Measurements from ENCODE around the gene ASB4.

ASB4 gene, protein sequence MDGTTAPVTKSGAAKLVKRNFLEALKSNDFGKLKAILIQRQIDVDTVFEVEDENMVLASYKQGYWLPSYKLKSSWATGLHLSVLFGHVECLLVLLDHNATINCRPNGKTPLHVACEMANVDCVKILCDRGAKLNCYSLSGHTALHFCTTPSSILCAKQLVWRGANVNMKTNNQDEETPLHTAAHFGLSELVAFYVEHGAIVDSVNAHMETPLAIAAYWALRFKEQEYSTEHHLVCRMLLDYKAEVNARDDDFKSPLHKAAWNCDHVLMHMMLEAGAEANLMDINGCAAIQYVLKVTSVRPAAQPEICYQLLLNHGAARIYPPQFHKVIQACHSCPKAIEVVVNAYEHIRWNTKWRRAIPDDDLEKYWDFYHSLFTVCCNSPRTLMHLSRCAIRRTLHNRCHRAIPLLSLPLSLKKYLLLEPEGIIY

DNA sequence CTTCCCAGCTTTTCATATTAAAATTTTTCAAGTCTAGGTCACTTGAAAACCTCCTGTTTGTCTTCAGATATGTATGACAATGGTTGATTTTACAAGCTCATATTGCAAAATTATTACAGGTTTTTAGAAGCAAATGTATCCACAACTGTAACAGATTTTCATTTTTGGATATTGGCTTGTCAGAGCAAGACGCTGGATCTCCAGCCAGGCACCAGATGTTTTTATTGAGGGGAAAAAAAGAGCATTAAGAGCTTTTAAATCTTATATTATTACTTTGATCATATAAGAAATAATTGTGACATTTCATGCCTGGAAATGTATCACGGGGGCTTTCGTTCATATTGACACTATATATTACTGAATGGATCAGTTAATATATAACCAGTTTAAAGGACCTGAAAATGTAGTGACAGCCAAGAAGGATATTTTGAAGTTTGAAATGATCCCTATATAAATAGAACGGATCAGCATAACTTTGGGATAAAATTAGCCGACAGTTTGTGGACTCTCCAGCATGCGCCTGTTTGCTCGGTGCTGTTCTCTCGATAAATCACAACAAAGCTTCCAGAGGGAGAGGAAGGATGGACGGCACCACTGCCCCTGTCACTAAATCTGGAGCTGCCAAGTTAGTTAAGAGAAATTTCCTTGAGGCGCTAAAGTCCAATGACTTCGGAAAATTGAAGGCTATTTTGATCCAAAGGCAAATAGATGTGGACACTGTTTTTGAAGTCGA lies at the start of gene ASB4:
Gene ASB4, plus strand, starts transcription at position 553 of the 733 bp plus-strand sequence. Its CDS starts 29 bp downstream, at position 582.
- no peaks in the 10 kb centered on the region for H4K20me1 ChIP-seq (ENCODE audit: insufficient read depth, low read length)
- no peak within 1 kb of the TSS for H2AFZ ChIP-seq (ENCODE audit: low read depth, low read length)
- no peak within 1 kb of the TSS for H3K9ac ChIP-seq (ENCODE audit: low read length)
- no peak within 1 kb of the TSS for H3K4me3 ChIP-seq (ENCODE audit: low read length)
- TF ChIP-seq, protein P1, sequence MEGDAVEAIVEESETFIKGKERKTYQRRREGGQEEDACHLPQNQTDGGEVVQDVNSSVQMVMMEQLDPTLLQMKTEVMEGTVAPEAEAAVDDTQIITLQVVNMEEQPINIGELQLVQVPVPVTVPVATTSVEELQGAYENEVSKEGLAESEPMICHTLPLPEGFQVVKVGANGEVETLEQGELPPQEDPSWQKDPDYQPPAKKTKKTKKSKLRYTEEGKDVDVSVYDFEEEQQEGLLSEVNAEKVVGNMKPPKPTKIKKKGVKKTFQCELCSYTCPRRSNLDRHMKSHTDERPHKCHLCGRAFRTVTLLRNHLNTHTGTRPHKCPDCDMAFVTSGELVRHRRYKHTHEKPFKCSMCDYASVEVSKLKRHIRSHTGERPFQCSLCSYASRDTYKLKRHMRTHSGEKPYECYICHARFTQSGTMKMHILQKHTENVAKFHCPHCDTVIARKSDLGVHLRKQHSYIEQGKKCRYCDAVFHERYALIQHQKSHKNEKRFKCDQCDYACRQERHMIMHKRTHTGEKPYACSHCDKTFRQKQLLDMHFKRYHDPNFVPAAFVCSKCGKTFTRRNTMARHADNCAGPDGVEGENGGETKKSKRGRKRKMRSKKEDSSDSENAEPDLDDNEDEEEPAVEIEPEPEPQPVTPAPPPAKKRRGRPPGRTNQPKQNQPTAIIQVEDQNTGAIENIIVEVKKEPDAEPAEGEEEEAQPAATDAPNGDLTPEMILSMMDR (IDR thresholded peaks at IDR 0.05; ENCODE audit: low read depth, low read length) = no peak
- TF ChIP-seq EZH2phosphoT487 (IDR thresholded peaks at IDR 0.05; ENCODE audit: low read depth) = no peak
- H3K27me3 ChIP-seq (ENCODE audit: low read depth, low read length) = no peaks in the 10 kb centered on the region
- no peak within 1 kb of the TSS for H3K27ac ChIP-seq (ENCODE audit: low read length)
- H3K36me3 ChIP-seq (replicated peaks; ENCODE audit: low read depth, low read length) = no peaks in the 10 kb centered on the region
- peaks cover 1% of the 10 kb centered on the region for H3K4me1 ChIP-seq (ENCODE audit: low read length)
- H3K9me3 ChIP-seq (ENCODE audit: insufficient read depth, low read length) = no peaks in the 10 kb centered on the region
- H3K79me2 ChIP-seq (ENCODE audit: low read length) = no peaks in the 10 kb centered on the region
- H3K4me2 ChIP-seq (ENCODE audit: low read length) = no peak within 1 kb of the TSS

DNA sequence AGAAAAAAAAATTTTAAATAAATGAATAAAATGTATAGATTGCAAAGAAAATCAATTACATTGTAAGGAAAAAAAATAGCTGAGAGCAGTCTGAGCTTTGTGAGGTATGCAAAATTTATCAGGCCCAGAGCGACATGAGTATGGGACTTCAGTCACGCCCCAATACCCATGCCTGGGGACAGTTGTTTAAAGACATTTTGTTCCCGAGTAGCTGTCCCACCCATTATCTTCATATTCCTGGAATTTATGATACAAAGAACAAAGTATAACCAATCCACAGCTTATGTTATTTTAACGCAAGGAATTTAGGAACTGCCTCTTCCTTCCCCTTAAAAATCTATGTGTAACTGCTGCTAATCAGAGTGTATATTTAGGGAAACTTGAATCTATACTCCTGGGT lies 49.3 kb upstream of the ASB4 start:
- H3K9me3 ChIP-seq (ENCODE audit: insufficient read depth, low read length) = no peaks in the 10 kb centered on the region
- H4K20me1 ChIP-seq (ENCODE audit: insufficient read depth, low read length) = no peaks in the 10 kb centered on the region
- no peak overlapping the region for H2AFZ ChIP-seq (ENCODE audit: low read depth, low read length)
- no peak overlapping the region for H3K4me2 ChIP-seq (ENCODE audit: low read length)
- H3K27me3 ChIP-seq (ENCODE audit: low read depth, low read length) = no peaks in the 10 kb centered on the region
- H3K9ac ChIP-seq (ENCODE audit: low read length) = no peak overlapping the region
- H3K4me3 ChIP-seq (ENCODE audit: low read length) = no peak overlapping the region
- H3K4me1 ChIP-seq (ENCODE audit: low read length) = no peaks in the 10 kb centered on the region
- no peaks in the 10 kb centered on the region for H3K79me2 ChIP-seq (ENCODE audit: low read length)
- no peaks in the 10 kb centered on the region for H3K36me3 ChIP-seq (replicated peaks; ENCODE audit: low read depth, low read length)
- H3K27ac ChIP-seq (ENCODE audit: low read length) = no peak overlapping the region
- TF ChIP-seq, protein P1 (IDR thresholded peaks at IDR 0.05; ENCODE audit: low read depth, low read length) = no peak

DNA sequence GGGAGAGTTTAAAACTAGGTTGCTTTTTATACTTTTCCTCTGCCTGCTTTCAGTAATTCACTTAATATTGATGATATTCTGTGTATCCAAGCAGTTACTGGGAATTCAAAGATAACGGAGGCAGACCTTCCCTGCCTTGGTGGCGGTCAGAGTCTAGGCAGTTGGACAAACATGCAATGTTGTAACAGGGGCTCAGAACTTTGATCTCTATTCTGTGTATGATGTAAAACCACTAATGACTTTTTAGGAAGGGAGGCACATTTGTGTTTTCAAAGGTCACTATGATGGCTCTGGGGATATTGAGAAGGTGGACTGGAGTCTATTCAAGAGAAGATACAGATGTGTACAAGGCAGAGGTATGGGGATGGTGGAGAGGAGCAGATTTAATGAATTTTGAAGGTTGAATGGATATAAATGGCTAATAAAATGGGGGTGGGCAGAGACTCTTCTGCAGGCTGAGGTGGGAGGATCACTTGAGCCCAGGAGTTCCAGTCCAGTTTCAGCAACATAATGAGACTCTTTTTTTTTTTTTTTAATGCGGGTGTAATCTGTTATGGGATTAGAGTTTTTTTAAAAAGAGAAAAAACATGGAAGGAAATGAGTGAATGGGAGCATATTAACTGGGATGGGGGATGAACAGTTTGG lies 45.2 kb upstream of the ASB4 start:
- no peaks in the 10 kb centered on the region for H3K36me3 ChIP-seq (replicated peaks; ENCODE audit: low read depth, low read length)
- H3K4me3 ChIP-seq (ENCODE audit: low read length) = no peak overlapping the region
- no peak for TF ChIP-seq EZH2phosphoT487 (IDR thresholded peaks at IDR 0.05; ENCODE audit: low read depth)
- TF ChIP-seq, protein P1 (IDR thresholded peaks at IDR 0.05; ENCODE audit: low read depth, low read length) = no peak
- no peaks in the 10 kb centered on the region for H3K9me3 ChIP-seq (ENCODE audit: insufficient read depth, low read length)
- no peaks in the 10 kb centered on the region for H4K20me1 ChIP-seq (ENCODE audit: insufficient read depth, low read length)
- H2AFZ ChIP-seq (ENCODE audit: low read depth, low read length) = no peak overlapping the region
- H3K4me2 ChIP-seq (ENCODE audit: low read length) = no peak overlapping the region
- H3K79me2 ChIP-seq (ENCODE audit: low read length) = no peaks in the 10 kb centered on the region
- H3K4me1 ChIP-seq (ENCODE audit: low read length) = no peaks in the 10 kb centered on the region
- no peaks in the 10 kb centered on the region for H3K27me3 ChIP-seq (ENCODE audit: low read depth, low read length)
- no peak overlapping the region for H3K9ac ChIP-seq (ENCODE audit: low read length)
- no peak overlapping the region for H3K27ac ChIP-seq (ENCODE audit: low read length)

All from OCI-LY3 (cell line).